ENCODE measurements around the gene C3orf70. TPM values are rescaled to one million over a fixed set of nuclear protein-coding genes. Genes with fewer than 3 reads are reported as not detected.

The C3orf70 gene
- total RNA-seq = 1 to 10 TPM; 3.1 TPM
- long read RNA-seq = 0 reads

- intact Hi-C loops (cut with DNase I) = no loop called here
- ATAC-seq = peak; percentile 85 to 87
- DNase-seq = peak; percentile 68
These were observed at the start of gene C3orf70 for GRCh38 chr3:185152410-185153170. Gene C3orf70 (minus strand): TSS chr3:185153060. CDS start chr3:185152823, 237 bp downstream.

- no peak for DNase-seq
- ATAC-seq = no peak
- intact Hi-C loops (cut with DNase I) = no loop called here
These were observed 47.8 kb upstream of the C3orf70 start for GRCh38 chr3:185200639-185201038.

- no peak for DNase-seq
- intact Hi-C loops (cut with DNase I) = no loop called here
- no peak for ATAC-seq
These were observed 46.8 kb upstream of the C3orf70 start for GRCh38 chr3:185199671-185200070.

- intact Hi-C loops (cut with DNase I) = no loop called here
- DNase-seq = no peak
- ATAC-seq = no peak
These were observed 46.3 kb upstream of the C3orf70 start for GRCh38 chr3:185199206-185199605.

GRCh38 chr3:185197068-185197467, 44.2 kb upstream of the C3orf70 start:
- no peak for DNase-seq
- no peak for ATAC-seq
- intact Hi-C loops (cut with DNase I) = no loop called here

- DNase-seq = no peak
- intact Hi-C loops (cut with DNase I) = no loop called here
These were observed 42.8 kb upstream of the C3orf70 start for GRCh38 chr3:185195652-185196051.

GRCh38 chr3:185188816-185189215, 36.0 kb upstream of the C3orf70 start:
- DNase-seq (no peak), ATAC-seq (no peak)
- intact Hi-C loops (cut with DNase I) = no loop called here

More at GRCh38 chr3:185195652-185196051, 42.8 kb upstream of the C3orf70 start:
- ATAC-seq = no peak

- intact Hi-C loops (cut with DNase I) = no loop called here
- ATAC-seq (no peak), DNase-seq (no peak)
These were observed 34.5 kb upstream of the C3orf70 start for GRCh38 chr3:185187391-185187790.

- DNase-seq (peak; percentile 28), ATAC-seq (no peak)
- intact Hi-C loops (cut with DNase I) = loop anchor here (2.0 to 5.0 kb wide), 2 partner anchors 300 to 302 kb away; no protein-coding TSS in a partner anchor
These were observed 24.0 kb upstream of the C3orf70 start for GRCh38 chr3:185176750-185177359.

- intact Hi-C loops (cut with DNase I) = loop anchor here in 1 of 2 donors (5.0 kb wide), 1 partner anchor 298 kb away; no protein-coding TSS in a partner anchor
- peak; percentile 57 for DNase-seq
- peak; percentile 90 to 95 for ATAC-seq
These were observed 22.6 kb upstream of the C3orf70 start for GRCh38 chr3:185175370-185175987.

GRCh38 chr3:185172086-185173049, 19.5 kb upstream of the C3orf70 start:
- ATAC-seq = no peak
- no peak for DNase-seq
- intact Hi-C loops (cut with DNase I) = no loop called here

- intact Hi-C loops (cut with DNase I) = no loop called here
- ATAC-seq (no peak), DNase-seq (no peak)
These were observed 11.8 kb upstream of the C3orf70 start for GRCh38 chr3:185164428-185165217.

- ATAC-seq = no peak
- no peak for DNase-seq
- intact Hi-C loops (cut with DNase I) = no loop called here
These were observed 9.8 kb upstream of the C3orf70 start for GRCh38 chr3:185162634-185163033.

GRCh38 chr3:185161761-185162160, 8.9 kb upstream of the C3orf70 start:
- intact Hi-C loops (cut with DNase I) = no loop called here
- no peak for DNase-seq
- no peak for ATAC-seq

- DNase-seq = no peak
- intact Hi-C loops (cut with DNase I) = no loop called here
- no peak for ATAC-seq
These were observed 4.5 kb upstream of the C3orf70 start for GRCh38 chr3:185157347-185157746.

- no peak for DNase-seq
- no peak for ATAC-seq
- intact Hi-C loops (cut with DNase I) = no loop called here
These were observed 2.8 kb upstream of the C3orf70 start for GRCh38 chr3:185155678-185156077.

GRCh38 chr3:185153861-185154629, 1.2 kb upstream of the C3orf70 start:
- ATAC-seq = no peak

More at GRCh38 chr3:185153861-185154629, 1.2 kb upstream of the C3orf70 start:
- intact Hi-C loops (cut with DNase I) = no loop called here
- no peak for DNase-seq

All from left cardiac atrium (tissue), 4 donors.